Measurements from ENCODE around the gene SIRT3. TPM values are rescaled to one million over a fixed set of nuclear protein-coding genes. Genes with fewer than 3 reads are reported as not detected.

SIRT3 gene
- polyA plus RNA-seq, 3 donors: 26.5 to 39.3 (median 29.2) TPM

- no peak for DNase-seq (ENCODE audit: extremely low read depth in 1 of 11, low read depth in 9 of 11, low spot score in 4 of 11)
Measured at GRCh38 chr11:209275-210121, 26.6 kb downstream of the SIRT3 start.

DNA sequence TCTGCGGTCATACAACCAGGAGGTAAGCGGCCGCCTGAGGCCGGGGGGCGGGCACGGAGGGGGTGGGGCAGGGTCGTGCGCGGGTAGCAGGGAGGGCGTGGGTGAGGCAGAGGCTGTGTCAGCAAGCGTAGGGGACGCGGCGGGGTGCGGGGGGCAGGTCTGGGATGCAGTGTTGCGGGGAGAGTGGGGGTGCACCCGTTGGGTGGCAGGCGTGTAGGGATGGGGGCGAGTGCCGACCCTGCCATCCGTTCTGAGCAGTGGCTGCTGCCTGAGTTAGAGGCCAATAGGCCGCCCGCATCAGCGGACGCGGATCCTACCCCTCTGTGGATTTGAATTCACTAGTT lies 27.3 kb downstream of the SIRT3 start:
- DNase-seq (ENCODE audit: extremely low read depth in 1 of 11, low read depth in 9 of 11, low spot score in 4 of 11): no peak

DNA sequence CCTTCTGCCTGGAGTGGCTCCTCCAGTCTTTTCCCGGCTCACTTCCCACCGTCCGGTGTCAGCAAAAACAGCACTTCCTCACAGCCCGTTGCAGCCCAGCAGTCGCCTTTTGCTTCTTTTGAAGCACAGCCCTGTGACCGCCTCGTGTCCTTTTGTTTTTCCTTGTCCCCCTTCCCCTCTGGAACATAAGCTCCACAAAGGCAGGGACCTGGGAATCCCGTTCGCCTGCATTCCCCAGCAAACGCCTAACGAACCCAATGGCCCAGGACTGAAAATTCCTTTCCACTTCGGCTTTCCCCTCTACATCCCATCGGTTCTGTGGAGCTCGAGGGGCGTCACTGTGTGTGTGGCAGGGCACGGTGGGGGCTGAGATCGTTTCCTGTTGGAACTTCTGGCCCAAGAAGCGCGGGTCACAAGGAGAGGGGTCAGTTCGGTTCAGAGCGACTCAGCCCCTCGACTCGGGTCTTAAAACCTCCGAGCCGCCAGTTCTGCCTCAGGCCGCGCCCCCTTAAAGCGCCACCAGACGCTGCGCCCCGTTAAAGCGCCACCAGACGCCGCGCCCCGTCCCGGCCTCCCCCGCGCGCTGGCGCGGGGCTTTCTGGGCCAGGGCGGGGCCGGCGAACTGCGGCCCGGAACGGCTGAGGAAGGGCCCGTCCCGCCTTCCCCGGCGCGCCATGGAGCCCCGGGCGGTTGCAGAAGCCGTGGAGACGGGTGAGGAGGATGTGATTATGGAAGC lies 27.8 kb downstream of the SIRT3 start:
- DNase-seq (ENCODE audit: extremely low read depth in 1 of 11, low read depth in 9 of 11, low spot score in 4 of 11): peak; percentile 53 to 84 (median 70)

- DNase-seq (ENCODE audit: extremely low read depth in 1 of 11, low read depth in 9 of 11, low spot score in 4 of 11): peak in 6 of 11 donors; percentile 16 to 21 (median 18)
Measured at GRCh38 chr11:207863-208180, 28.3 kb downstream of the SIRT3 start.

DNA sequence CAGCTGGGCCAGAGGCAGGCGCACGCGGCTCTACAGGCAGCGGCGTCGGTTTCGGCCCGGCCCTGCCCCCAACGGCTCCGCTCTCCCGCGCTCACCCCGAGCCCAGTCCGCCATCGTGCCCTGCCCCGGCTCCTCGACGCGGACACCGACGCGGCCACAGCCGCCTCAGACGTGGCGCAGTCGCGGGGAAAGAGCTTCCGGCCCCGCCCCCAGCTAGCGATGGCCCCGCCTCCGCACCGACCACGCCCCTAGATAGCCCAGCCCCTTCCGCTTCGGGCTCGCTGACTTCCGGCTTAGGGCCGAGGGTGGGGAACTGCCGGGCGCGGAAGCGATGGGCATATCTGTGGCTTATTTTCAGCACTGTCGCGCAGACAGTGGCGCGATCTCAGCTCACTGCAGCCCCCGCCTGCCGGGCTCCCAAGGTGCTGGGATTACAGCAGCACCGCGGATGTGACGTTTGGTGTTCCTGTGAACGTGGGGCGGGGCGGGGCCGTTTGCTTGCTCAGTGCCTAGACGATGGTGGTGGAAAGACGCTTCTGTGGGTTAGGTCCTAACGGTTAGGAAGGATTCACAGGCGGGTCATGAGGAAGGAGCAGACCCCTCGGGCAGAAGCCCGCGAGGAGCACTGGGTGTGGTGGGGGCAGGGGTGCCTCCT lies 28.8 kb downstream of the SIRT3 start, which contains the start of the genes BET1L and RIC8A:
Gene BET1L, minus strand, starts transcription at position 192 of the 655 bp plus-strand sequence. Its CDS starts 78 bp downstream, at position 114.
Gene RIC8A, plus strand, starts transcription at position 501 of the 655 bp plus-strand sequence. CDS start 1,147 bp downstream, outside the sequence.
- peak; percentile 83 to 97 (median 94) for DNase-seq (ENCODE audit: extremely low read depth in 1 of 11, low read depth in 9 of 11, low spot score in 4 of 11)

GRCh38 chr11:206526-207207 lies 29.5 kb downstream of the SIRT3 start:
- DNase-seq (ENCODE audit: extremely low read depth in 1 of 11, low read depth in 9 of 11, low spot score in 4 of 11): peak in 1 of 11 donors; percentile 12

DNA sequence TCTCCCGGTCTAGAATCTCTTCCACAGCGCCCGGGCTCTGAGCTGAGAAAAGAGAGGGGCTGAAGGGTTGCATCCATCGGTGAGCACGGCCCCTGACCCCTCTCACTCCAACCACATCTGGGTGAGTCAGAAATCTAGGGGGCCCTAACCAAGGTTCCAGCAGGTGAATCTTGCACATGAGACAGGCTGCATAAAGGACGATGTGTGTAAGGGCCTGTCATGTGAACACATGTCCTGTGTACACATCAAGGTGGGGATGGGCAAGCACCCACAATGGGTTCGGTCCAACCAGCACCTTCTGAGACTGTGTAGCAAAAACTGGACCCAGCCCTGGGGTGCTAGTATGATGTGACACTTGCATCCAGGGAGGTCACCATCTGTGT lies 30.1 kb downstream of the SIRT3 start:
- no peak for DNase-seq (ENCODE audit: extremely low read depth in 1 of 11, low read depth in 9 of 11, low spot score in 4 of 11)

DNA sequence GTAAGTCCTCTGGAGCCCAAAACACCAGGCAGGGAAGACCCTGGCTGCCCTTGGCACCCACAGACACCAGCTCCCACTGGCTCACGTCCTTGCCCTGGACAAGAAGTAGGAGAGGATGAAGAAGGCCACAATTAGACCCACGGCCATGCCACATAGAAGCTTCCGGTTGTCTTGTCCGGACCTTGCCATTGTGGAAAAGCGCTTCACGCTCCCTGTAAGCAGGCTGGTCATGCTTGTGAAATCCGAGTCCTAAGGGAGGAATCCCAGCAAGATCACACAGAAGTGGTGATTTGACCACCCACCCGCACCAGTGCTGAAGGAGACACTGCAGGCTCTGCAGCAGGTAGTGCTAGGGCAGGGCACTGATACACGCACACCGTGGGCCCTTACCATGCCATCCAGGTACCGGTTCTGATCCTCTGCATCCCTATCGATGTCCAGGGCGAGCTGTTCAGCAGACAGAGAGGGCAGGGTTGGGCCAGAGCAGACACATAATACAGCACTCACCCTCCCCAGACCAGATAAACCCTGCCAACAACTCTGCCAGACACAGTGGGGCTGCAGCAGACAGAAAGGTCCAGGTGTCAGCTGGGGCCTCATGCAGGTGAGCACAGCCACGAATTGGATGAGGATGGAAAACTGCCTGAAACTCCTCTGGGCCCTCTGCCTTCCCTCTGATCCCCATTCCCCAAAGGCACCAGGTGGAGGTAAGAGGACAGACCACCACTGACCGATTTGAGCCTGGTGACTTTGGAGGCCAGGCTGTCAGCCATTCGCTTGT lies 30.7 kb downstream of the SIRT3 start:
- no peak for DNase-seq (ENCODE audit: extremely low read depth in 1 of 11, low read depth in 9 of 11, low spot score in 4 of 11)

DNA sequence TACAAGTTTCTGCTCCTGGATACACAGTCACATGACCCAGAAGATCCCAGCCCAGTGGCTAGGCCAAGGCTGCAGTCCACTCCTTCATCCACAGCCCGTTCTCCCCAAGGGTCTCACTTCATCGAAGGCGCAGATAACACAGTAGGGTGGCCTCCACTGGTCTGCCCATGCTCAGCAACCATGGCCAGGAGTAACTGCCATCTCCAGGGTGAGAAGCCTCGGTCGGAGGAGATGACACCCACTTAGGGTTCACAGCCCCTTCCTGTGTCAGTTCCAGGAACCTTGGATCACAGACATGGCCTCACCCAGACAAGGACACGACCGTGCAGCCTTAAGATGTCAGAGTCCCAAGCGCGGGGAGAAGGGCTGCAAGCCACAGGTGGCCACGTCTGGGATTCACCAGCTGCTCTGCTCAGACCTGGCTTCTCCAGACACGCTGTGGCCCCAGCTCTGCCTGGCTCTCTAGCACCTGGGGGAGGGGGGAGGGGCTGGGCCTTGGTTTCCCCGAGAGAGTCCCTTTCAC lies 31.5 kb downstream of the SIRT3 start:
- no peak for DNase-seq (ENCODE audit: extremely low read depth in 1 of 11, low read depth in 9 of 11, low spot score in 4 of 11)

- DNase-seq (ENCODE audit: extremely low read depth in 1 of 11, low read depth in 9 of 11, low spot score in 4 of 11): no peak
Measured at GRCh38 chr11:203945-204586, 32.1 kb downstream of the SIRT3 start.

DNA sequence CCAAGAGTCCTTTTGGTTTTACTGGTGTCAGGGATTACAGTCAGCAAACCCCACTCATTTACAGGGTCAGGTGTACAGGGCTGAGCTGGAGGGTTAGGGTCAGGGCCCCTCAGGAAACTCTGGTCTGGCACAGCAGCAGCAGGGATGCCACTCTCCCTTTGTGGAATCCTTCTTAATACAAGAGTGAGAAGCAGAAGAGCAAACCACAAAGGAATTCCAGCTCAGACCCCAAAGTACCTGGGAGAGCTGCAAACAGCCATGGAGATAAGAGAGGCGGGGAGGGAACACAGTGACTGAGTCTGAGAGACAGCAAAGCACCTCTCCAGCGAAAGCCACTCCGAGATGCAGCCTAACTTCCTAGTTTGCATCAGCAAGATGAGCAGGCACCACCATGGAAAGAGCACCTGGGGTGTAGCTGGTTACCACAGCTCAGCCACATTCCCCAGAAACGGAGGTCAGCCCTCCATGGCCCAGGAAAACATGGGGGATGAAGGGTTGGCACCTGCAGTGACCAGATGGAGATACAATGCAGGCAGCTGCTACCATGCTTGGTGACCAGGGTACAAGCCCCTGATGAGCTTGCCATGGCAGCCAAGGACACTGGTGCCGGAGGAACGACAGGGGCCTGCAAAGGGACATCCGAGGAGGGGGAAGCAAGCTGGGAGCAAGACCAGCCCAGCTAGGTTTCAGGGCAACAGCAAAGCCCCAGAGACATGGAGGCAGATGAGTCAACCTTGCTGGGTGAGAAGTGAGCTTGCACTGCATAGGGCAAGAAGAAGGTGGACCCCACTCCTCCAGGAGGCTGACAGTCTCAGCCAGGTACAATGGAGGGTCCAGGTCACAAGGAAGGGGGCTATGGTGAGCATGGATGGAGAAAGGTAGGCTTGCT lies 32.8 kb downstream of the SIRT3 start:
- no peak for DNase-seq (ENCODE audit: extremely low read depth in 1 of 11, low read depth in 9 of 11, low spot score in 4 of 11)

DNA sequence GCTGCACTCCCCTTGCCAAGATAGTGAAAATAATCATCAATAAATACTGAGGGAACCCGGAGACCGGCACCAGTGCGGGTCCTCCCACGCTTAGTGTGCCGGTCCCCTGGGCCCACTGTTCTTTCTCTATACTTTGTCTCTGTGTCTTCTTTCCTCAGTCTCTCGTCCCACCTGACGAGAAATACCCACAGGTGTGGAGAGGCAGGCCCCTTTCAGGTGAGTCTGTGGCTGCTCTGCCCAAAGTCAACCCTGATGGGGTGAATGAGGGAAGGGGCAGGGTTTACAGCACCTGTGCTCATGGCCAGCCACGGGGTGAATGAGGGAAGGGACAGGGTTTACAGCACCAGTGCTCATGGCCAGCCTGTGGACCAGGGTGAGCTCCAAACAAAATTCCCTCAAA lies 33.7 kb downstream of the SIRT3 start:
- no peak for DNase-seq (ENCODE audit: extremely low read depth in 1 of 11, low read depth in 9 of 11, low spot score in 4 of 11)

DNA sequence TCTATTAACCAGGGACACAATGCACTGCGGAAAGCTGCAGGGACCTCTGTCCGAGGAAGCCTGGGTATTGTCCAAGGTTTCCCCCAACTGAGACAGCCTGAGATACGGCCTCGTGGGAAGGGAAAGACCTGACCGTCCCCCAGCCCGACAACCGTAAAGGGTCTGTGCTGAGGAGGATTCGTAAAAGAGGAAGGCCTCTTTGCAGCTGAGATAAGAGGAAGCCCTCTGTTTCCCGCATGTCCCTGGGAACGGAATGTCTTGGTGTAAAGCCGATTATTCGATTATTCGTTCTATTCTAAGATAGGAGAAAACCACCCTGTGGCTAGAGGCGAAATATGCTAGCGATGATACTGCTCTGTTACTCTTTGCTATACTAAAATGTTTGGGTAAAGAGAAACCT lies 34.2 kb downstream of the SIRT3 start:
- DNase-seq (ENCODE audit: extremely low read depth in 1 of 11, low read depth in 9 of 11, low spot score in 4 of 11): no peak

GRCh38 chr11:200224-201003 lies 35.7 kb downstream of the SIRT3 start:
- DNase-seq (ENCODE audit: extremely low read depth in 1 of 11, low read depth in 9 of 11, low spot score in 4 of 11): no peak

GRCh38 chr11:199782-200181 lies 36.4 kb downstream of the SIRT3 start:
- no peak for DNase-seq (ENCODE audit: extremely low read depth in 1 of 11, low read depth in 9 of 11, low spot score in 4 of 11)

DNA sequence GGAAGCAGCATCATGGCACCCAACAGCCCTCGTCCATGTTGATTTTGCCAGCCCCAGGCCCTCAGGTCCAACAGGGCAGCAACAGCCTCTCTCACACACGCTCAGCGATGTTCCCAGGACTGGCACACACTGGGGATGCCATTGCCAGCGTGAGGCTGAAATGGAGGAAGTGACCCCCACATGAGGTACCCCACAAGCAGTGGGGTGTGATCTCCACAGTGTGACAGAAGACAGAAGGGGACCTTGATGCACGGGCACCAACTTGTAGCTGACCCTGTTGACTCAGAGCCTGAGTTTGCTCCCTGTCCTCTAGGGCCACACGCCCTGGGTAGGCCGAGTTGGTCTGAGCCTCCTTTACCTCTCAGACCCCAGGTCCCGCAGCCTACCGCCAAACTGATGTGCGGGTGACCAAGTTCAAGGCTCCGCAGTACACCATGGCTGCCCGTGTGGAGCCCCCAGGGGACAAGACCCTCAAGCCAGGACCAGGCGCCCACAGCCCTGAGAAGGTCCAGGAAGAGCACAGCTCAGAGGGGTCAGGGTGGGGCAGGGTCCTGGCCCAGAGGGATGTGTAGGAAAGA lies 37.0 kb downstream of the SIRT3 start:
- no peak for DNase-seq (ENCODE audit: extremely low read depth in 1 of 11, low read depth in 9 of 11, low spot score in 4 of 11)

All from renal cortex interstitium (tissue), 11 donors.